NCI-H187 (cell line): Measurements from ENCODE around the gene ANKHD1.

Source experiments
- DNase-seq, 2 experiments: peaks; one replicate each; lab custom pipeline; 2025; lab: John Stamatoyannopoulos, UW

The ANKHD1 gene

DNA sequence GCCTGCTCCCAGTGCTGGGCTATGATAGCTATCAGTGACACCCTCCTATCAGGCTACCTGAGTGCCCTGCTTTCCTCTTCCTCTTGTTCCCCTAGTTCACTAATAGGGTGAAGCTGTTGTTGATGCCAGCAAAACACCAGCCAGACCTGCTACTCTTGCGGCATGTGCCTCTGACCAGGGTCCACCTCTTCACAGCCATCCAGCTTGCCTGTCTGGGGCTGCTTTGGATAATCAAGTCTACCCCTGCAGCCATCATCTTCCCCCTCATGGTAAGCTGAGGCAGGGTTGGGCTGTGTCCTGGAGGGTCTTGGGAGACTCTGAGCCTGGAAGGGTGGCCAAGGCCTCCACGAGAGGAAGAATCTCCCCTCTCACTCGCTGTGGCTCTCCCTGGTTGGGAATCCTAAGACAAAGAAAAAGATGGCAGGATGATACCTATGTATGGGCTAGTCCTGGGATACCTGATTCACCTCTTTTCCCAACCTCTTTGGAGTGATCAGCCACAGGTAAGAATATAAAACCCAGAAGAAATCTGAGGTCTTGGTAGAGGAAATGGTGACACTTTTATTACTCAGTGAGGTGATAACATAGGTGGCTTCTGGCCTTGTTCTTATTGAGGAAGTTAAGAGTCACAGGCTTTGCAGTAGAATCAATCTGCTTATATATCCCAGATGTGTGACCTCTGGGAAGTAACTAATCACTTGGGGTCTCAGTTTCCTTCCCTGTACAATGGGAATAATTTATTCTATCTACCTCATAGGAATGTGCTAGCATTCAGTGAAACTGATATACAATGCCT, 30.1 kb upstream of the ANKHD1 start:
- no peak for DNase-seq

DNA sequence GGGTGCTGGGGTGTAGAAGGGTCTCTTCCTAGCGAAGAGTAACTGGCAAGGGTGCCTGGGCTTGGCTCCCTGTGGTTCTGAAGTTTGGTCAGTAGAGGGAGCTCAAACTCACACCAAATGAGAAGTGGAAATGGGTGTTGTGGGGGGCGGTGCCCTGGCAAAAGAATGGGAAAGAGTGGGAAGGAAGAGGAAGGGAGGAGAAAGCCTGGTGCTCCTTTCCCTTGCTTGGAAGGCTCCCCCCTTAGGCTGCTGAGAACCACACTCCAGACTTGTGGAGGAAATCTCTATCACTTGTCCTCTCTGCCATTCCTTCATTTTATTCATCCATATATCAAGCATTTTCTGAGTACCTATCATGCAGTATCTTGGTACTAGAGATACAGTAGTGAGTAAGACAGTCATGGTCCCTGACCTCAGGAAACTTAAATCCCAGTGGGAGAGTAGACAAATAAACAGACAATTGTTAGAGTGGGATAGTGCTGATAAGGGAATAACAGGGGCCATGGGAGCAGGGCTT, 28.6 kb upstream of the ANKHD1 start:
- DNase-seq: peak; percentile 17 to 26

DNA sequence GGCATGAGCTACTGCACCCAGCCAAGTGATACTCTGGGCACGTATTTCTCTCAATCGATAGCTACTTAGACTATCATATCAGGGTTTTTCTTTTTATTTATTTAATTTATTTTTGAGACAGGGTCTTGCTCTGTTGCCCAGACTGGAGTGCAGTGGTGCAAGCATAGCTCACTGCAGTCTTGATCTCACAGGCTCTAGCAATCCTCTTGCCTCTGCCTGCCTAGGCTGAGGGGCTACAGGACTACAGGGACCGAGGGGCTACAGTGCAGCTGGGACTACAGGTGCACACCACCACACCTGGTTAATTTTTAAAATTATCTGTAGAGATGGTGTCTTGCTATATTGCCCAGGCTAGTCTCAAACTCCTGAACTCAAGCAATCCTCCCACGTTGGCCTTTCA, 20.3 kb upstream of the ANKHD1 start:
- DNase-seq: no peak

DNA sequence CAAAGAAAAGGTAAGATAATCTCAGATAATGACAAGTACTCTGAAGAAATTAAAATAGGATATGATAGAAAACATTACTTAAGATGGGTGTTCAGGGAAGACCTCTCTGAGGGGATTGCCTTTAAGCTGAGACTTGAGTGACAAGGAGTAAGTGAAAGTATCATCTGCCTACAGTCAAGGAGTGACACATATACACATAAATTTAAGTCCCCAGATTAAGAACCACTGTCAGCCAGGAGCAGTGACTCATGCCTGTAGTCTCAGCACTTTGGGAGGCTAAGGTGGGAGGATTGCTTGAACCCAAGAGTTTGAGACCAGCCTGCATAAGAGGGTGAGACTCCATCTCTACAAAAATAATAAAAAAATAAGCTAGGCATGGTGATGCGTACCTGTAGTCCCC, 19.7 kb upstream of the ANKHD1 start:
- no peak for DNase-seq

DNA sequence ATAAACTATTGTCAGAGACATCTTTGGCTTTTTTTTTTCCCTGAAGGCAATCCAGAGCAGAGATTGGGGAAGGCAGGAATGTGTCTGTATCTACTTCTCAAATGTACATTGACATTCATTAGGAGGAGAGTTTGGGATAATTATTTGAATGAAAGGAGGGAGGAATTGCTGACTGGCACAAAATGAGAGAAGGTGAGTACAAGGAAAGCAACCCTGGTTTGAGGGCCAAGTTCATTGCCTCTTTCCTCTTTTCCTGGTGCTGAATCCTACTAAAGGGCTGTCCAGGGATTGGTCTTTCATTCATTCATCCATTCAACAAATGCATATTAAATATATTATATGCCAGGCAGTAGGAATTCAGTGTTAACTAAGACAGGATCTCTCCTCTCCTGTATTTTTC, 18.8 kb upstream of the ANKHD1 start:
- DNase-seq: no peak

DNA sequence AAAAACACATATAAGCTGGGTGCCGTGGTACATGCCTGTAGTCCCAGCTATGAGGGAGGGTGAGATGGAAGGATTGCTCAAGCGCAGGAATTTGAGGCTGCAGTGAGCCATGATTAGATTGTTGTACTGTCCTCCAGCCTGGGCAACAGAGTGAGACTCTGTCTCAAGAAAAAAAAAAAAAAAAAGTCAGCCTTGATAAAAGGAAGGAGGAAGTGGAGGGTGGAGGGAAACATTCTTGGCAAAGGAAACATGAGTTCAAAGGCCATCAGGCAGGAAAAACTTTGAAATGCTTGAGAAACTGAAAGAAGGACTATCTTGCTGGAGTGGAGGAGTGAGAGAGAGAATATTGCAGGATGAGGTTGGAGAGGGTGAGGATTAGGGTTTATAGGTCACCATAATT, 18.3 kb upstream of the ANKHD1 start:
- DNase-seq: no peak

DNA sequence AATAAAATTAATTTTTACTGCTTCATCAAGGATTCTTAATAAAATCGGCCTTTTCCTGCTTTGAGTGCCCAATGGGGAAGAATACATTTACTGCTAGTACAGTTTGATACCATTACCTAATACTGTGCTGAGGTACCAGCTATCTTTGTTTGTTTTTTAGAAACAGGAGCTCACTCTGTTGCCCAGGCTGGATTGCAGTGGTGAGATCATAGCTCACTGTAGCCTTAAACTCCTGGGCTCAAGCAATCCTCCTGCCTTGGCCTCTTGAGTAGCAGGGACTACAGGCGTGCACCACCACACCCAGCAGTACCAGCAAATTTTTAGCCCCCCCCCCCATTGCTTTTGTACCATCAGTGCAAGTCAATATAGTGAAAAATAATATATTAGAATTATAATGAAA, 13.6 kb upstream of the ANKHD1 start:
- no peak for DNase-seq

DNA sequence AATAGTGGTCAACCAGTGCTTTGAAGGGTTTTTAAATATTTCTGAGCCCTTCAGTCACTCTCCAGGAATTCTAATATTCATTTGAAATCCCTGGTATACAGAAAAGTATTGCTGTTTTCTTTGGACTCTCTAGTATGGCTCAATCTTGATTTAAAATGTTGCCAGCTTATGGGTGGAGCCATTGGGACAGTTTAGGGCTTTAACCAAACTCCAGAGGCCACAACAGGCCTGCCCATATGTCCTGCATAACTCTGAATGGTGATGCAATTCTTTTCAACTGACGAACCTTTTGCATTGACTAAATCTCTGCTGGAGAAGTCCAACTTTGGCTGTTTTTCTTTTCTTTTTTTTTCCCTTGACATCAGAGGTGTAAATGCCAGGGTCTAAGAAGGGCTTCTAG, 10.3 kb upstream of the ANKHD1 start:
- DNase-seq: no peak

DNA sequence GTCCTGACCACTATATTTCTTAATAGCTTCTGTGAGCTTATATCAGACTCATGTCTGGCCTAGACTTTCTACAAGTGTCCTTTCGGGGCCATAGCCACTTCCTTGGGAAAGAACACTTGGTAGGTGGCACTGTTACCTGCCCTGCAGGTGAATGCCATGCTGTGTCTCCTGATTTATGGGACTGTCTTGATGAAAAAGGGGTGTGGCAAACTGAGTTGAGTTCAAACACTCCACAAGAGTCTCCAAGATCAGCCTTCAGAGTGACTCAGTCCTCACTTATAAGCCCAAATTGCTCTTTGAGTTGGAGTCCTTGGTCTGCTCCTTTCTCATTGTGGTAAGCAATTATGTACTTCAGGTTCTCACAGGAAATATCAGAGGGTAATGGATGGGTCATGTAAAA, 9.9 kb upstream of the ANKHD1 start:
- DNase-seq: no peak

DNA sequence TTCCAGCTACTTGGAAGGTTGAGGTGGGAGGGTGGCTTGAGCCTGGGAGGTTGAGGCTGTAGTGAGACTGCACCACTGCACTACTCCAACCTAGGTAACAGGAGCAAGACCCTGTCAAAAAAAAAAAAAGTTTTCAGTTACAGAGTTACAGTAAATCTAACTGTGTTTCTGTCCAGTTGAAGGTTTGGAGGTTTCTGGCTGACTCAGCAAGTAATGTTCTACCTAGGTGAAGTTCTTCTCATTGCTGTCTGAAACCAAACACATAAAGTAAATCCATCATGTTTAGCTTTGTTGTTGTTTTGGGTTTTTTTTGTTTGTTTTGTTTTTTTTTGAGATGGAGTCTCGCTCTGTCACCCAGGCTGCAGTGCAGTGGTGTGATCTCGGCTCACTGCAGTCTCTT, 7.9 kb upstream of the ANKHD1 start:
- DNase-seq: no peak

DNA sequence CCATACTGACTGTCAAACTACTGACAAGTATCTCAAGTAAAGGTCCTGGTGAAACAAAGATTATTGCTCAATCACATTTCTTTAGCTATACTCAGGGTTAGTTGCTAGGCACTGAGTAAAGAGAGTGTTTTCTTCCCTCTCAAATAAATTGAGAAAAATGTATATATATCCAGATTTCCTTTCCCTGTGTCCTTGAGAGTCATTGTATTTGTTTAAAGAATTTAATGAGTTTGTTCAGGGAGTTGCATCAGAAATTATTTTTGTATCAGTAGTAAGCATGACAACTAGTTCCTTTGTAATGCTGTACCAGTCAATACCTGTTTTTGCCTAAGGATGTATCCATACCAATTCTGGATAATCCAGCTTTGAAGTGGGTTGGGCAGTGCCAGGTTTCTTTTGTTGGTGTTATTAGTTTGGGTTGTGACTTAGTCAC, 3.2 kb upstream of the ANKHD1 start:
- DNase-seq: no peak

DNA sequence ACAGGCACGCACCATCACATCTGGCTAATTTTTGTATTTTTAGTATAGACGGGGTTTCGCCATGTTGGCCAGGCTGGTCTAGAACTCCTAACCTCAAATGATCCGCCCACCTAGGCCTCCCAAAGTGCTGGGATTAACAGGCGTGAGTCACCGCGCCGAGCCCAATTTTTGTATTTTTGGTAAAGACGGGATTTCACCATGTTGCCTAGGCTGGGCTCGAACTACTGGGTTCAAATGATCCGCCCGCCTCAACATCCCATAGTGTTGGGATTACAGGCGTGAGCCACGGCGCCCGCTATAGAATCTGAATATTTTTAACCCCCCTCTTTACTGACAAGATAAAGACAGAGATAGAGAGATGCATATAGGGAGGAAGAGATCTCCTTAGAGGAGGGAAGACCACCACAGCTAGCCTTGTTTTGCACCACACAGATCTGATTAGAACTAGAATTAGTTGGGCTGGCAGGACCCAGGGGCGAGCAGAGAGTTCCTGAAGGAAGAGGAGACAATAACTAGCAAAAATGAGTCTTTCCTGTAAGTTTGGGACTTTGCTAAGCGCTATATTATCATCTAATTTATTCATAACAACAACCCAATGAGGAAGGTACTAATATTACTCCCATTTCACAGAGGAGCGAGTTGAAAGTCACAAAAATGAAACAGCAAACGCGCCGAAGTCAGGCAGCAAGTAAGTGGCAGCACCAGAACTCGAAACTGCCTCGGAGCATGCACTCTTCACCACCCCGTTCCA, 1.5 kb upstream of the ANKHD1 start:
- no peak for DNase-seq

DNA sequence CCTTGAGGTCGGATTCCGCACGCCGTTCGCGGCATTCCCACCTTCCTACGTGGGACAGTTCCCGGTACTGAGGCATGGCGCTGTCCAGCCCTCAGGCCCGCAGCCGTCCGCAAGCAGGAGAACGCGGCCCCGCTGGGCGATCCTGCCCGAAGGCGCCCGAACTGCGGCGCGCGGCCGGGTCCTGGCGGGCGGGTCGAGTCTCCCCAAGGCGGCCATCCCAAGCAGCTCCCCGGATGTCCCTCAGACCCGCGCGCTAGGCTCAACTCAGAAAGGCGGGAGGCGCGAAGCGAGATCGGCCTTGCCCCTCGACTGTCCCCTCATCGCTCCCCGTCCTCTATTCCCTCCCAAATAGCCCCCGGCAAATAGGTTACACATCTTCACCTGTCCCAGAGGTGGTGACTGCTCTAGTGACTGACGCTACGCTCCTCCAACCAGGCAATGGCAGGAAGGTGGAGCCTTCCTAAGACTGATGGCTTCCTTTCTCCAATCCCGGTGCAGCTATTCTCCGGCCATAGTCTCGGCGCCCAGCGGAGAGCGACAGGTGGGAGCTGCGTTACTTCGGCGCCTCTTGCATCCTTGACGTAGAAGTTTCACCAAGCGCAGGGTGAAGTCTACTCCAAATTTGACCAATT, 787 bp upstream of the ANKHD1 start:
- DNase-seq: peak; percentile 78 to 98

DNA sequence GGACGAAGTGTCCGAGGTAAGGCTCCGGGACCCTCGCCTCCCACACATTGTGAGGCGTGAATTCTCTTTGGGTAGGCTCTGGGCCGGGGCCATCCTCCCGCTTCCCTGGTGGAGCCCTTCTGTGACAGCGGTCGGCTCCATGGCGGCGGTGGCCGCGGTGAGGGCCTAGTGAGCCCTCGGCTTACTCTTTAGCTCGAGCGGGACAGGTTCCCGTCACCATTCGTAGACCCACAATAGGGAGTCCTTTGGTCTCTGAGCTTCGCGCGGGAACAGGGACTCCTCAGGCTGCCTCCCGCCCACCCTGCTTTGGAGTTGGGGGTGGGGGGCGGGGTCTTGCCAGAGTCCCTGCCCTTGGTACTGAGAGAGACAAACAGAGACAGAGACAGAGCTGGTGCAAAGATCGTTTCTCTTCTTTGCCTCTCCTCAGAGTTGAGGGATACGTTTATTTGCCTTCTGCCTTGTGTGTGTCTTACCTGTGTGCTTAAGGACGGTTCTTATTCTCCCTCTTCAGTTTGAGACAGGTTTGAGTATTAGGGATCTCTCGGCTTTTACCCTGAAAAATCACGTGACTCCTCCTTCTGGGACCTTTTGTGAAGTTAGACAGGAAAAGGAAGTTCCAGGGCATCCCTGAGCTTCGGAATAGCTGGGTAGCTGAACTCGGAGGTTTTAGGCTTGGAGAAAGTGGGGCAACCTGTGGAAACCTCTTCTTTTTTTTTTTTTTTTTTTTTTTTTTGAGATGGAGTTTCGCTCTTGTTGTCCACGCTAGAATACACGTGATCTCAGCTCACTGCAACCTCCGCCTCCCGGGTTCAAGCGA, 833 bp downstream of the ANKHD1 start:
- no peak for DNase-seq

DNA sequence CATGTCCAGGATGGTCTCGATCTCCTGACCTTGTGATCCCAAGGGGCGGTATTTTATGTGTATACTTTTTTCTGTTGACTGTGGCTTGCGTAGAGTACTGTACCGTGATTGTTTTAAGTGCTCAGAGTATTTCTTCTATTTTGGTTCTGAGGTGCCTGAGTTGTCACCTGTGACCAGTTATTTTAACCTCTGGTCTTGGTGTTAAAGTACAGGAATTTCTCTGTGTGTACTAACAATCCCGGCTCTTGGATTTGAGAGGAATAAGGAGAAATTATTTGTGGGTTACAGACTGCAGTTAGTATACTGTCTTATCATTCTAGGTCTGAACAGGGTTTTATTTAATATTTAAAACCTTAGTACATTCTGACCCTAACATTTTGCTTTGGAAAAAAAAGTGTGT, 2.0 kb downstream of the ANKHD1 start:
- no peak for DNase-seq

DNA sequence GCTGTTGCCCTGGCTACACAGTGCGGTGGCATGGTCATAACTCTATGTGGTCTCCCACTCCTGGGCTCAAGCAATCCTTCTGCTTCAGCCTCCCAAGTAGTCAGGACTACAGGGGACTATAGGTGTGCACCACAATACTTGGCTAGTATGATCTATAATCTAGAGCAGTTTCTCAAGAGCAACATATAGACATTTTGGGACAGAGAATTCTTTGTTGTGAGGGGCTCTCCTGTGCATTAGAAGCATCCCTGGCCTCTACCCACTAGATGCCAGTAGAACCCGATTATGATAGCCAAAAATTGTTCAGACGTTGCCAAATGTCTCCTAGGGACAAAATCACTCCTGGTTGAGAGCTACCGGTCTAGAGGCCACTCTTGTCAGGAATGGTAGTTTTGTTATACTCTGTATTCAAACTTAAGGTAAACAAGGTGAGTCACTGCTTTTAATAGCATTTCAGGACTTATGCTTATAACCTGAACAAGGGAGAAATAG, 7.2 kb downstream of the ANKHD1 start:
- DNase-seq: no peak

DNA sequence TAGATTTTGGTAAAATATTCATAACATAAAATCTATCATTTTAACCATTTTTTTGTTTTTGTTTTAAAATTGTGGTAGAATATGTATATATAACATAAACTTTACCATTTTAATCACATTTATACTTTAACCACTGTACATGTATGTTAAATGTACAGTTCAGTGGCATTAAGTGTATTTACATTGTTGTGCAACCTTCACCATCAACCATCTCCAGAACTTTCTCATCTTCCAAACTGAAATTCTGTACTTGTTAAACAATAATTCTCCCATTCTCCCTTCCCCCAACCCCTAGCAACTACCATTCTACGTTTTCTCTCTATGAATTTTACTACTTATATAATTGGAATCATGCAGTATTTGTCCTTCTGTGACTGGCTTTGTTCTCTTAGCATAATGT, 11.6 kb downstream of the ANKHD1 start:
- no peak for DNase-seq

DNA sequence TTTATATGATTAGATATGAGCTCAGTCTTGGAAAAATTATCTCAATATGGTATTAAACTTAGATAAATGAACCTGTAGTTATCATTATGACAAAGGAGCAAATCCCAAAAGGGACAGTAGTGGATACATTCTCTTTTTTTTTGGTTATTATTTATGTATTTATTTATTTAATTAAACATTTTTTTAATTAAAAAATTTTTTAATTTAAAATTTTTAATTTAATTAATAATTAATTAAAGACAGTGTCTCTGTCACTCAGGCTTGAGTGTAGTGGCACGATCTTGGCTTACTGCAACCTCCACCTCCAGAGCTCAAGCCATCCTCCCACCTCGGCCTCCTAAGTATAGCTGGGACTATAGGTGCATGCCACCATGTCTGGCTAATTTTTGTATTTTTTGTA, 15.6 kb downstream of the ANKHD1 start:
- DNase-seq: no peak

DNA sequence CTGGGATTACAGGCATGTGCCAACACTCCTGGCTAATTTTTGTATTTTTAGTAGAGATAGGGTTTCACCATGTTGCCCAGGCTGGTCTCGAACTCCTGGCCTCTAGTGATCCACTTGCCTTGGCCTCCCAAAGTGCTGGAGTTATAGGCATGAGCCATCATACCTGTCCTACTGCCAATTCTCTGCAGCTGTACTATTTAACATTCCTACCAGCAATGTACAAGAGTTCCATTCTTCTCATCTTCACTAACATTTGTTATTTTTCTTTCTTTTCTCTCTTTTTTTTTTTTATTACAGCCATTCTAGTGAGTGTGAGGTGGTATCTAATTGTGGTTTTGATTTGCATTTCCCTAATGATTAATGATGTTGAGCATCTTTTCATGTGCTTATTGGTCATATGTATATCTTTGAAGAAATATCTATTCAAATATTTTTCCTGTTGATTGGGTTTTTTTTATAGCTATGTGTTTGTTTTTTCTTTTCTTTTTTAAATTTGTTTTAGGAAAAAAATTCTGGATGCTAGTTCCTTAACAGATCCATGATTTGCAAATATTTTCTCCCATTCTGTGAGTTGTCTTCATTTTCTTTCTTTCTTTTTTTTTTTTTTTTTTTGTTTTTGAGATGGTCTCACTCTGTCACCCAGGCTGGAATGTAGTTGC, 17.4 kb downstream of the ANKHD1 start:
- no peak for DNase-seq

DNA sequence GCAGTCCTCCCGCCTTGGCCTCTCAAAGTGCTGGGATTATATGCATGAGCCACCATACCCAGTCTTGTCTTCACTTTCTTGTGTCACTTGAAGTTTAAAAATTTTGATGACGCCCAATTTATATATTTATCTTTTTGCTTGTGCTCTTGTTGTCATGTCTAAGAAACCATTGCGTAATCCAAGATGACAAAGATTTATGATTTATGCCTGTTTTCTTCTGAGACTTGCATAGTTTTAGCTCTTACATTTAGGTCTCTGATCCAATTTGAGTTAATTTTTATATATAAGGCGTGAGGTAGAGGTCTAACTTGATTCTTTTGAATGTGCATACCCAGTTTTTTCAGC, 18.6 kb downstream of the ANKHD1 start:
- DNase-seq: no peak

DNA sequence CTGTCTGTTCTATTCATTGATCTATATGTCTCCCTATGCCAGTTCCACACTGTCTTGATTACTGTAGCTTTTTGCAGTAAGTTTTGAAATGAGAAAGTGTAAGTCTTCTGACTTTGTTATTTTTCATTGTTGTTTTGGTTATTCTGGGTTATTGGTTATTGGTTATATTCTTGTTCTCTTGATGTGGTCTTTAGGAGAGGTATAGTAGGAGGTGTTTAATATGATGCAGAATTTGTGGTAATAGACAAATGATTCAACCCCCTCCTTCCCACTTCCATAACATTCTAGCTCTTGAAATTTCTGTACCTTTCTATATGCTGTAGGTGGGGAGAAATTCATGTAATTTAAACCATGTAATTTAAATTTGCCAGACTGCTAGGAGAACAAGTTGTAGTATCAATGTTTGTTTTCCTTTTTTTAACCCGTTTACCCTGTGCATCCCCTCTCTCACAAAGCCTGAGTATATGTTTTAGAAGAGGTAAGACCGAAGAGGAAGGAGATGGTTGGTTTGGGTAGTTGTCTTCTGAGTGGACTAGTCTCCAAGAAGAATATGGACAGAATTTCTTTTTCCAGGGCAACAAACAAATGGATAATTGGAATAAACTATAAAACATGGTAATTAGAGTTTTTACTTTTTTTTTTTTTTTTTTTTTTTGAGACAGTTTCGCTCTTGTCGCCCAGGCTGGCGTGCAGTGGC, 19.2 kb downstream of the ANKHD1 start:
- DNase-seq: no peak
